ENCODE measurements around the gene C2CD5.

DNA sequence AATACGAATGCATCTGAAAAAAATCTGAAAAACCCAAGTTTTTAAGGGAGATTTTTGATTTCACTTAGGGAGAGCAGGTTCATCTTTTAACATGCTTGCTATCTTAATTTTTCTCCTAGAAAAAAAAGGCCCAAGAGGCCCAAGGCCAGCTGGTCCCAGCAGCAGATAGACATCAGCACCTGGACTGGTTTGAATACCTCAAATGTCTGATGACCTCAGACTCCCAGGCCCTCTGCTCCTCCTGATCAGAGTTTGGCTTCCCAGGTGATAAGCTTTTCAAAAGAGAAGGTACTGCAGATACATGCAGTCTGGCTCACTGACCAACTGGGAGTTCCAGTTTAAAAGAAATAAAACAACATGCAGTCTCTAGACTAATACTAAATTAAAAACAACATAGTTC lies 82.6 kb downstream of the C2CD5 start:
- TF ChIP-seq, protein P1, sequence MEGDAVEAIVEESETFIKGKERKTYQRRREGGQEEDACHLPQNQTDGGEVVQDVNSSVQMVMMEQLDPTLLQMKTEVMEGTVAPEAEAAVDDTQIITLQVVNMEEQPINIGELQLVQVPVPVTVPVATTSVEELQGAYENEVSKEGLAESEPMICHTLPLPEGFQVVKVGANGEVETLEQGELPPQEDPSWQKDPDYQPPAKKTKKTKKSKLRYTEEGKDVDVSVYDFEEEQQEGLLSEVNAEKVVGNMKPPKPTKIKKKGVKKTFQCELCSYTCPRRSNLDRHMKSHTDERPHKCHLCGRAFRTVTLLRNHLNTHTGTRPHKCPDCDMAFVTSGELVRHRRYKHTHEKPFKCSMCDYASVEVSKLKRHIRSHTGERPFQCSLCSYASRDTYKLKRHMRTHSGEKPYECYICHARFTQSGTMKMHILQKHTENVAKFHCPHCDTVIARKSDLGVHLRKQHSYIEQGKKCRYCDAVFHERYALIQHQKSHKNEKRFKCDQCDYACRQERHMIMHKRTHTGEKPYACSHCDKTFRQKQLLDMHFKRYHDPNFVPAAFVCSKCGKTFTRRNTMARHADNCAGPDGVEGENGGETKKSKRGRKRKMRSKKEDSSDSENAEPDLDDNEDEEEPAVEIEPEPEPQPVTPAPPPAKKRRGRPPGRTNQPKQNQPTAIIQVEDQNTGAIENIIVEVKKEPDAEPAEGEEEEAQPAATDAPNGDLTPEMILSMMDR (IDR thresholded peaks at IDR 0.05; ENCODE audit: low read depth, low read length) = no peak
- no peak for TF ChIP-seq EZH2phosphoT487 (IDR thresholded peaks at IDR 0.05; ENCODE audit: low read depth)

Measured in OCI-LY3 (cell line).